HT1080 (cell line): ENCODE data around the gene FADS3. TPM values are rescaled to one million over a fixed set of nuclear protein-coding genes. Genes with fewer than 3 reads are reported as not detected.
A peak's percentile ranks its signal among the peaks of the same experiment; 100 is the strongest.
"Not testable (repeated sequence)": the region's sequence is repeated elsewhere in the genome, so short reads cannot be mapped to it uniquely, and the experiment has no call there.

ENCODE experiments used
- DNase-seq: peaks from one replicate; pipeline ENCODE4 v3.0.0-alpha.2; 2015; ENCODE audit warnings: low read depth
- total RNA-seq: library from RNA; depleted of rRNA; stranded (reverse); fragments of >200 nt; shearing (Covaris generic); gene quantifications from 2 replicates; pipeline ENCODE4 v1.2.3, GENCODE V29; 2014

FADS3 gene
- total RNA-seq, 1 experiment from 2014 or later, result 65.3 TPM

GRCh38 chr11:61899146-61899841 lies 7.9 kb upstream of the FADS3 start:
- DNase-seq, result peak; percentile 81

GRCh38 chr11:61898247-61898582 lies 6.9 kb upstream of the FADS3 start:
- no peak for DNase-seq

GRCh38 chr11:61897387-61898246 lies 6.3 kb upstream of the FADS3 start:
- peak; percentile 60 for DNase-seq

GRCh38 chr11:61896665-61897386 lies 5.5 kb upstream of the FADS3 start:
- no peak for DNase-seq

- DNase-seq, result no peak
Measured at GRCh38 chr11:61895718-61896059, 4.3 kb upstream of the FADS3 start.

GRCh38 chr11:61895046-61895717 lies 3.8 kb upstream of the FADS3 start:
- no peak for DNase-seq

GRCh38 chr11:61893981-61894380 lies 2.6 kb upstream of the FADS3 start:
- DNase-seq, result peak; percentile 61

GRCh38 chr11:61892085-61892370 lies 683 bp upstream of the FADS3 start:
- no peak for DNase-seq

GRCh38 chr11:61890529-61891330 lies 615 bp downstream of the FADS3 start:
- peak; percentile 79 for DNase-seq

GRCh38 chr11:61889831-61890230 lies 1.5 kb downstream of the FADS3 start:
- no peak for DNase-seq

GRCh38 chr11:61888590-61888989 lies 2.8 kb downstream of the FADS3 start:
- DNase-seq, result no peak

GRCh38 chr11:61887839-61888494 lies 3.4 kb downstream of the FADS3 start:
- peak; percentile 83 for DNase-seq

GRCh38 chr11:61886643-61887042 lies 4.7 kb downstream of the FADS3 start:
- DNase-seq, result no peak

- no peak for DNase-seq
Measured at GRCh38 chr11:61885784-61886580, 5.4 kb downstream of the FADS3 start.

- no peak for DNase-seq
Measured at GRCh38 chr11:61885166-61885778, 6.1 kb downstream of the FADS3 start.

GRCh38 chr11:61883947-61884346 lies 7.4 kb downstream of the FADS3 start:
- DNase-seq, result no peak

GRCh38 chr11:61883327-61883726 lies 8.0 kb downstream of the FADS3 start:
- DNase-seq, result no peak

GRCh38 chr11:61882879-61883278 lies 8.5 kb downstream of the FADS3 start:
- DNase-seq, result no peak

- DNase-seq, result not testable (repeated sequence)
Measured at GRCh38 chr11:61882267-61882666, 9.1 kb downstream of the FADS3 start.
